Stomach (tissue), 9 donors: Measurements from ENCODE around the gene ABHD2. TPM values are rescaled to one million over a fixed set of nuclear protein-coding genes. Genes with fewer than 3 reads are reported as not detected.

ENCODE experiments used
- DNase-seq, 2 donors: peaks; one replicate each; pipeline versions ENCODE4 v3.0.0 to v3.0.0-alpha.2; 2013 to 2019
- H3K27ac ChIP-seq, 5 donors: fragments of 200-600 bp in 4 of 5; sonication (generic) in 4 of 5; one replicate each; pipeline ENCODE4 v1.5.1; 2013 to 2019; ENCODE audit warnings: mild to moderate bottlenecking in 1 of 5, moderate library complexity in 1 of 5
- H3K27me3 ChIP-seq, 3 donors: fragments of 200-600 bp; sonication (generic); one replicate each; pipeline ENCODE4 v1.5.1; 2017 to 2019; ENCODE audit warnings: mixed run types in 1 of 3
- H3K36me3 ChIP-seq, 4 donors: fragments of 200-600 bp; sonication (generic); 1 replicate in 3 of 4; 2 replicates in 1 of 4; pipeline ENCODE4 v1.5.1; 2016 to 2019
- H3K4me1 ChIP-seq, 4 donors: fragments of 200-600 bp; sonication (generic); one replicate each; pipeline ENCODE4 v1.5.1; 2016 to 2019
- H3K4me3 ChIP-seq, 4 donors: fragments of 200-600 bp; sonication (generic) in 3 of 4; one replicate each; pipeline ENCODE4 v1.5.1; 2016 to 2019; ENCODE audit warnings: mild to moderate bottlenecking in 1 of 4
- H3K9me3 ChIP-seq, 4 donors: fragments of 200-600 bp; sonication (generic); one replicate each; pipeline ENCODE4 v1.5.1; 2016 to 2019
- EP300 ChIP-seq: sonication (generic); formaldehyde crosslinking; IDR thresholded peaks from one replicate; pipeline ENCODE4 v1.6.1; 2017; ENCODE audit warnings: antibody characterized with exemption
- POLR2A ChIP-seq, 4 donors: fragments of 450-650 bp; IDR thresholded peaks; one replicate each; pipeline ENCODE4 v1.6.1; 2016; ENCODE audit warnings: antibody characterized with exemption in 4 of 4, control low read depth in 2 of 4, mild to moderate bottlenecking in 1 of 4, moderate library complexity in 1 of 4
- POLR2AphosphoS5 ChIP-seq, 3 donors: sonication (generic); formaldehyde crosslinking; IDR thresholded peaks; one replicate each; pipeline ENCODE4 v1.6.1; 2016; ENCODE audit warnings: antibody characterized with exemption in 3 of 3
- WGBS, 5 donors: extraction: QIAGEN DNeasy Blood & Tissue Kit in 3 of 5; methylation state at CpG; one replicate each; pipeline versions ENCODE4 v1.1.5 to v1.1.7; 2013 to 2018; 5-methylcytosine and 5-hydroxymethylcytosine counted together
- intact Hi-C: fragments of 100-400 bp; cut with DNase I; formaldehyde crosslinking; loops from one replicate; pipeline ENCODE4 v1.15.1; 2023; ENCODE audit warnings: low total_unique reads
- polyA plus RNA-seq, 3 donors: library from polyadenylated mRNA; stranded (reverse); fragments of 200-250 nt; gene quantifications; one replicate each; pipeline ENCODE4 v1.2.3, GENCODE V29; 2013
- total RNA-seq, 5 donors: library from RNA; depleted of rRNA; stranded (reverse); fragments of >200 nt; gene quantifications; one replicate each; pipeline versions ENCODE4 v1.1.0 to v1.2.3, GENCODE V29; 2014 to 2016
- TF ChIP-seq, protein P1 (sequence below), 7 experiments: fragments of 450-650 bp in 4 of 7; fragments of 200-600 bp in 3 of 7; sonication (generic) in 3 of 7; IDR thresholded peaks; one replicate each; pipeline ENCODE4 v1.5.1; 2016 to 2019; ENCODE audit warnings: antibody characterized with exemption in 7 of 7, control low read depth in 2 of 7, mild to moderate bottlenecking in 1 of 7
- donor health status: healthy with polysubstance abuse.
- donor health status: Bipolar disorder and iron deficiency.
- donor health status: healthy.

The ABHD2 gene
- total and polyA plus RNA-seq, 8 donors = 5.1 to 192 (median 70.3) TPM

DNA sequence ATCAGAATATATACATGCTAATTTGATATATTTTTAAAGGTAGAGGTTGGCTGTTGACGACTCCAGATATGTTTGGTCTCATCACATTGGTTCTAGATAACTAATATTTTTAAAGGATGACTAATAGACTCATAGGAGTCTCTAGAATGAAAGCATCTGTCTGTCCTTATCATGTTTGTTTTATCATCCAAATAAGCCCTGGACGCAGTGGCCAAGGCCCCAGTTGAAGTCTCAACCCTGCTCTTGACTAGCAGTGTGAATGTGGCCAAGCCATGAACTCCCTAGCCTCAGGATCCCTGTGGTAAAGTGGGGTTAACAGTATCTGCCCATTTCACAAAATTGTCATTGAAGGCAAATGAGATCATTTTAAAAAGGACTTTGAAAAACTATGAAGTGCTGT lies 53.6 kb downstream of the ABHD2 start:
- H3K27ac ChIP-seq = peak overlapping the region in 3 of 5 donors; percentile 15 to 75 (median 71)
- TF ChIP-seq, protein P1, sequence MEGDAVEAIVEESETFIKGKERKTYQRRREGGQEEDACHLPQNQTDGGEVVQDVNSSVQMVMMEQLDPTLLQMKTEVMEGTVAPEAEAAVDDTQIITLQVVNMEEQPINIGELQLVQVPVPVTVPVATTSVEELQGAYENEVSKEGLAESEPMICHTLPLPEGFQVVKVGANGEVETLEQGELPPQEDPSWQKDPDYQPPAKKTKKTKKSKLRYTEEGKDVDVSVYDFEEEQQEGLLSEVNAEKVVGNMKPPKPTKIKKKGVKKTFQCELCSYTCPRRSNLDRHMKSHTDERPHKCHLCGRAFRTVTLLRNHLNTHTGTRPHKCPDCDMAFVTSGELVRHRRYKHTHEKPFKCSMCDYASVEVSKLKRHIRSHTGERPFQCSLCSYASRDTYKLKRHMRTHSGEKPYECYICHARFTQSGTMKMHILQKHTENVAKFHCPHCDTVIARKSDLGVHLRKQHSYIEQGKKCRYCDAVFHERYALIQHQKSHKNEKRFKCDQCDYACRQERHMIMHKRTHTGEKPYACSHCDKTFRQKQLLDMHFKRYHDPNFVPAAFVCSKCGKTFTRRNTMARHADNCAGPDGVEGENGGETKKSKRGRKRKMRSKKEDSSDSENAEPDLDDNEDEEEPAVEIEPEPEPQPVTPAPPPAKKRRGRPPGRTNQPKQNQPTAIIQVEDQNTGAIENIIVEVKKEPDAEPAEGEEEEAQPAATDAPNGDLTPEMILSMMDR (IDR thresholded peaks at IDR 0.05) = no peak
- TF ChIP-seq EP300 = no peak
- TF ChIP-seq POLR2A (IDR thresholded peaks at IDR 0.05) = no peak
- no peak for TF ChIP-seq POLR2AphosphoS5 (IDR thresholded peaks at IDR 0.05)
- peaks cover 60 to 93% (median 77%) of the 10 kb centered on the region in 4 donors for H3K4me1 ChIP-seq

DNA sequence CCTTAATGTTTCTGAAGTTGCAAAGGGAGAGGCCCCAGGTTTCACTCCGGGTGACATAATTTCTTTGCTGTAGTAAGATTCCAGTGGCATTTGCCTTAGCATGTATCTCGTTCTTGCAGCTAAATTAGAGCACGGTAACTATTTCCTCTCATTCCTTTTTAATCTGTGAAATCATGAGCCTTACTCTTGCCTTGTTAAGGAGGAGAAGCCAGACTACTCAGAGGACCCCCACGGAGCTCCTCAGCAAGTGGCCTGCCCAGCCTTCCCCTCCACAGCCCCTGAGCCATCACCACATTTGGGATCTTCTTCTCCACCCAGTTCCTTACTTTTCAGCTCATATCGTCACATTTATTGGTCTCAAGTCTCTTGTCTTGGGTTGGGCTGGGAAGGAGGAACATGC lies 54.2 kb downstream of the ABHD2 start:
- Histone ChIP-seq H3K9me3 (no peaks in the 10 kb centered on the region), H3K27me3 (no peaks in the 10 kb centered on the region), H3K27ac (peak overlapping the region in 3 of 5 donors; percentile 15 to 75 (median 71)), H3K4me3 (no peak overlapping the region), H3K4me1 (peaks cover 55 to 87% (median 72%) of the 10 kb centered on the region in 4 donors), H3K36me3 (peaks cover 3 to 19% (median 11%) of the 10 kb centered on the region in 4 donors)
- 65 to 86% (median 76%) methylated on average over 5 of the region's 5 CpGs for WGBS, 5 donors
- intact Hi-C loops = no loop called here
- no peak for DNase-seq
- no peak for TF ChIP-seq POLR2AphosphoS5 (IDR thresholded peaks at IDR 0.05)
- TF ChIP-seq, protein P1 (IDR thresholded peaks at IDR 0.05) = no peak
- TF ChIP-seq POLR2A (IDR thresholded peaks at IDR 0.05) = no peak
- TF ChIP-seq EP300 = no peak

More for the DNA sequence above, 53.6 kb downstream of the ABHD2 start:
- H3K4me3 ChIP-seq = no peak overlapping the region
- no peak for DNase-seq
- H3K27me3 ChIP-seq = no peaks in the 10 kb centered on the region
- H3K9me3 ChIP-seq = no peaks in the 10 kb centered on the region
- WGBS, 5 donors = 44 to 69% (median 64%) methylated on average over 2 of the region's 2 CpGs
- H3K36me3 ChIP-seq = peaks cover 3 to 19% (median 11%) of the 10 kb centered on the region in 4 donors
- intact Hi-C loops = no loop called here

DNA sequence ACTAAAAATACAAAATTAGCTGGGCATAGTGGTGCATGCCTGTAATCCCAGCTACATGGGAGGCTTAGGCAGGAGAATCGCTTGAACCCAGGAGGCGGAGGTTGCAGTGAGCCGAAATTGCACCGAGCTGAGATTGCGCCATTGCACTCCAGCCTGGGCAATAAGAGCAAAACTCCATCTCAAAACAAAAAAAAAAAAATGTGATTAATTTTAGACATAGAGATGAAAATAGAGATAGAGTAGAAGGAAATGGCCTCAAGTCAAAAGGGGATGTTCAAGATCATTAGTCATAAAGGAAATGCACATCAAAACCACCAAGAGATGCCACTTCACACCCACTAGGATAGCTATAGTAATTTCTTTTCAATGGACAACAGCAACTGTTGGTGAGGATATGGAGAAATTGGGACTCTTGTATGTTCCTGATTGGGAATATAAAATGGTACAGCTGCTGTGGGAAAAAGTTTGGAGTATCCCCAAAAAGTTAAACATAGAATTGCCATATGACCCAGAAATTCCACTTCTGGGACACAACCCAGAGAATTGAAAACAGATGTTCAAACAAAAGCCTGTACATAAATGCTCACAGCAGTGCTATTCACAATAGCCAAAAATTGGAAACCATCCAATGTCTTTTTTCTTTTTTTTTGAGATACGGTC lies 55.4 kb downstream of the ABHD2 start:
- TF ChIP-seq, protein P1 (IDR thresholded peaks at IDR 0.05) = no peak
- TF ChIP-seq POLR2A (IDR thresholded peaks at IDR 0.05) (no peak), POLR2AphosphoS5 (IDR thresholded peaks at IDR 0.05) (no peak), EP300 (no peak)
- peaks cover 3 to 19% (median 11%) of the 10 kb centered on the region in 4 donors for H3K36me3 ChIP-seq
- H3K9me3 ChIP-seq = no peaks in the 10 kb centered on the region
- peaks cover 45 to 79% (median 61%) of the 10 kb centered on the region in 4 donors for H3K4me1 ChIP-seq
- WGBS, 5 donors = 53 to 65% (median 61%) methylated on average over 6 of the region's 6 CpGs
- peak in 1 of 2 donors; percentile 87 for DNase-seq
- H3K27ac ChIP-seq = peak overlapping the region; percentile 35 to 69 (median 63)
- no peak overlapping the region for H3K4me3 ChIP-seq
- intact Hi-C loops = no loop called here
- no peaks in the 10 kb centered on the region for H3K27me3 ChIP-seq

DNA sequence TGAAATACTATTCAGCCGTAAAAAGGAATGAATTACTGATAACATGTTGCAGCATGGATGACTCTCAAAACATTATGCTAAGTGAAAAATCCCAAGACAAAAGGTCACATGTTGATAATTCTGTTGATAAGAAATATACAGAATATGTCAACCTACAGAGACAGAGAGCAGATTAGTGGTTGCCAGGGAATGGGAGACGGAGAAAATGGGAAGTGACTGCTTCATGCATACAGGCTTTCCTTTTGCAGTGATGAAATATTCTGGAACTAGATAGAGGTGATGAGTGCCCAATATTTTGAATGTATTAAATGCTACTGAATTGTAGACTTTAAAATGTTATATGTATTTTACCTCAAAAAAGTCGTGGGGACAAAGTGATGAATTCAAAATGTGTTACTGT lies 56.2 kb downstream of the ABHD2 start:
- TF ChIP-seq POLR2A (IDR thresholded peaks at IDR 0.05) (no peak), EP300 (no peak), POLR2AphosphoS5 (IDR thresholded peaks at IDR 0.05) (no peak)
- TF ChIP-seq, protein P1 (IDR thresholded peaks at IDR 0.05) = no peak
- Histone ChIP-seq H3K27ac (peak overlapping the region in 4 of 5 donors; percentile 35 to 69 (median 66)), H3K36me3 (peaks cover 3 to 19% (median 11%) of the 10 kb centered on the region in 4 donors), H3K4me3 (no peak overlapping the region), H3K4me1 (peaks cover 43 to 79% (median 60%) of the 10 kb centered on the region in 4 donors), H3K9me3 (no peaks in the 10 kb centered on the region), H3K27me3 (no peaks in the 10 kb centered on the region)
- WGBS, 5 donors = 83 to 89% (median 87%) methylated on average over 3 of the region's 3 CpGs
- intact Hi-C loops = no loop called here
- DNase-seq = no peak
